ENCODE measurements around the gene TBP. TPM values are rescaled to one million over a fixed set of nuclear protein-coding genes. Genes with fewer than 3 reads are reported as not detected.
A peak's percentile ranks its signal among the peaks of the same experiment; 100 is the strongest.
"Not testable (repeated sequence)": the region's sequence is repeated elsewhere in the genome, so short reads cannot be mapped to it uniquely, and the experiment has no call there.

Gene TBP
- total RNA-seq: 54.4 TPM

- DNase-seq (ENCODE audit: low read depth in 2 of 3, low spot score in 2 of 3): peak; percentile 91 to 99 (median 98)
These were observed at the start of gene TBP for GRCh38 chr6:170554013-170554795. TSS of gene TBP (plus strand) at chr6:170554369. CDS start at chr6:170557030, 2,661 bp downstream.

- peak in 1 of 3 donors; percentile 58 for DNase-seq (ENCODE audit: low read depth in 2 of 3, low spot score in 2 of 3)
These were observed 49.7 kb upstream of the TBP start for GRCh38 chr6:170504479-170504878.

GRCh38 chr6:170505306-170505705, 48.9 kb upstream of the TBP start:
- no peak for DNase-seq (ENCODE audit: low read depth in 2 of 3, low spot score in 2 of 3)

- DNase-seq (ENCODE audit: low read depth in 2 of 3, low spot score in 2 of 3): peak in 1 of 3 donors; percentile 13
These were observed 47.7 kb upstream of the TBP start for GRCh38 chr6:170506446-170506845.

GRCh38 chr6:170507728-170508127, 46.4 kb upstream of the TBP start:
- not testable (repeated sequence) for DNase-seq (ENCODE audit: low read depth in 2 of 3, low spot score in 2 of 3)

- DNase-seq (ENCODE audit: low read depth in 2 of 3, low spot score in 2 of 3): not testable (repeated sequence)
These were observed 45.9 kb upstream of the TBP start for GRCh38 chr6:170508275-170508674.

GRCh38 chr6:170508892-170509722, 45.1 kb upstream of the TBP start:
- not testable (repeated sequence) for DNase-seq (ENCODE audit: low read depth in 2 of 3, low spot score in 2 of 3)

GRCh38 chr6:170509723-170510018, 44.5 kb upstream of the TBP start:
- DNase-seq (ENCODE audit: low read depth in 2 of 3, low spot score in 2 of 3): no peak

GRCh38 chr6:170510631-170511030, 43.5 kb upstream of the TBP start:
- no peak for DNase-seq (ENCODE audit: low read depth in 2 of 3, low spot score in 2 of 3)

- no peak for DNase-seq (ENCODE audit: low read depth in 2 of 3, low spot score in 2 of 3)
These were observed 41.9 kb upstream of the TBP start for GRCh38 chr6:170512249-170512648.

GRCh38 chr6:170514908-170515307, 39.3 kb upstream of the TBP start:
- no peak for DNase-seq (ENCODE audit: low read depth in 2 of 3, low spot score in 2 of 3)

GRCh38 chr6:170516783-170517616, 37.2 kb upstream of the TBP start:
- DNase-seq (ENCODE audit: low read depth in 2 of 3, low spot score in 2 of 3): peak; percentile 9 to 62 (median 50)

- peak in 1 of 3 donors; percentile 39 for DNase-seq (ENCODE audit: low read depth in 2 of 3, low spot score in 2 of 3)
These were observed 31.5 kb upstream of the TBP start for GRCh38 chr6:170522565-170523183.

- no peak for DNase-seq (ENCODE audit: low read depth in 2 of 3, low spot score in 2 of 3)
These were observed 30.7 kb upstream of the TBP start for GRCh38 chr6:170523256-170524171.

- DNase-seq (ENCODE audit: low read depth in 2 of 3, low spot score in 2 of 3): peak in 1 of 3 donors; percentile 50
These were observed 30.0 kb upstream of the TBP start for GRCh38 chr6:170524172-170524502.

GRCh38 chr6:170525795-170526194, 28.4 kb upstream of the TBP start:
- no peak for DNase-seq (ENCODE audit: low read depth in 2 of 3, low spot score in 2 of 3)

GRCh38 chr6:170527995-170528394, 26.2 kb upstream of the TBP start:
- not testable (repeated sequence) for DNase-seq (ENCODE audit: low read depth in 2 of 3, low spot score in 2 of 3)

GRCh38 chr6:170529839-170530469, 24.2 kb upstream of the TBP start:
- DNase-seq (ENCODE audit: low read depth in 2 of 3, low spot score in 2 of 3): peak; percentile 30 to 83 (median 48)

- no peak for DNase-seq (ENCODE audit: low read depth in 2 of 3, low spot score in 2 of 3)
These were observed 21.2 kb upstream of the TBP start for GRCh38 chr6:170532867-170533488.
